ENCODE results near the gene WIPF1.

- no peak for TF ChIP-seq CTCF (IDR thresholded peaks at IDR 0.05 in 2 of 3, conservative IDR thresholded peaks at IDR 0.05 in 1 of 3; ENCODE audit: borderline replicate concordance in 1 of 3, insufficient read depth in 1 of 3, low read depth in 2 of 3, low read length in 2 of 3)
- TF ChIP-seq POLR2A (IDR thresholded peaks at IDR 0.05; ENCODE audit: borderline replicate concordance, extremely low read depth, insufficient read depth, insufficient read length): no peak
- TF ChIP-seq ATF3 (IDR thresholded peaks at IDR 0.05): no peak
- no peak for TF ChIP-seq CEBPB (IDR thresholded peaks at IDR 0.05; ENCODE audit: low read depth)
- TF ChIP-seq EZH2 (IDR thresholded peaks at IDR 0.05): no peak
- TF ChIP-seq SP1 (IDR thresholded peaks at IDR 0.05; ENCODE audit: low read depth): no peak
- TF ChIP-seq YY1 (IDR thresholded peaks at IDR 0.05; ENCODE audit: extremely low read depth, insufficient replicate concordance, low read depth, low read length): no peak
- no peak for TF ChIP-seq EGR1 (IDR thresholded peaks at IDR 0.05; ENCODE audit: low read depth)
- no peak for TF ChIP-seq ZFX (IDR thresholded peaks at IDR 0.05)
Observed at GRCh38 chr2:174600349-174600748, 2.7 kb upstream of the WIPF1 start.

Data from HCT116 (cell line).